Measurements from ENCODE around the gene ETNK2.

GRCh38 chr1:204149635-204150565, 1.9 kb downstream of the ETNK2 start:
- TF ChIP-seq, protein P1, sequence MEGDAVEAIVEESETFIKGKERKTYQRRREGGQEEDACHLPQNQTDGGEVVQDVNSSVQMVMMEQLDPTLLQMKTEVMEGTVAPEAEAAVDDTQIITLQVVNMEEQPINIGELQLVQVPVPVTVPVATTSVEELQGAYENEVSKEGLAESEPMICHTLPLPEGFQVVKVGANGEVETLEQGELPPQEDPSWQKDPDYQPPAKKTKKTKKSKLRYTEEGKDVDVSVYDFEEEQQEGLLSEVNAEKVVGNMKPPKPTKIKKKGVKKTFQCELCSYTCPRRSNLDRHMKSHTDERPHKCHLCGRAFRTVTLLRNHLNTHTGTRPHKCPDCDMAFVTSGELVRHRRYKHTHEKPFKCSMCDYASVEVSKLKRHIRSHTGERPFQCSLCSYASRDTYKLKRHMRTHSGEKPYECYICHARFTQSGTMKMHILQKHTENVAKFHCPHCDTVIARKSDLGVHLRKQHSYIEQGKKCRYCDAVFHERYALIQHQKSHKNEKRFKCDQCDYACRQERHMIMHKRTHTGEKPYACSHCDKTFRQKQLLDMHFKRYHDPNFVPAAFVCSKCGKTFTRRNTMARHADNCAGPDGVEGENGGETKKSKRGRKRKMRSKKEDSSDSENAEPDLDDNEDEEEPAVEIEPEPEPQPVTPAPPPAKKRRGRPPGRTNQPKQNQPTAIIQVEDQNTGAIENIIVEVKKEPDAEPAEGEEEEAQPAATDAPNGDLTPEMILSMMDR (IDR thresholded peaks at IDR 0.05) = no peak
- TF ChIP-seq POLR2A (IDR thresholded peaks at IDR 0.05) = no peak
